Kidney glomerular epithelial cell (primary cell): Measurements from ENCODE around the gene HMGCL.
"Not testable (repeated sequence)": the region's sequence is repeated elsewhere in the genome, so short reads cannot be mapped to it uniquely, and the experiment has no call there.

Source experiments
- DNase-seq: peaks from one replicate; lab custom pipeline; 2025; lab: John Stamatoyannopoulos, UW

The HMGCL gene

DNA sequence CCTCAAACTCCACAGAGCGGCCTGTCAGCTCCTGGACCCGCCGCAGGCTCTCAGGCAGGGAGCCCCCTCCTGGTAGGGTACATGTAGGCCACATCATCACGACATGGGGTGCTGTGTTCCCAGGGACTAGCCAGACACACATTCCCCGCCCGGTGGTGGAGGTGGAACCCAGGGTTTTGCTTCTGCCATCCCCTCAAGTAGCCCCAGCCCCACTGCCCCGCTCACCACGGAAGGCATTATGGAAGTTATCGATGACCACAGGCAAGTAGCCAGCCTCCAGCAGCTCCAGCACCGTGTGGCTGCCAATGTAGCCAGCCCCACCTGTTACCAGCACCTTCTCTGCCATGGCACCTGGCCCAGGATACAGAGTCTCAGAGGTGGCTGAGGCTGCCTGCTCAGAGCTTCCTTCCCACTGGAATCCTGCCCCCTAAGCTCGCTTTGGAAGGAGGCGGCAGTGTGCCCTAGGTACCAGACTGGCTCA is 26.5 kb downstream of the HMGCL start:
- DNase-seq: no peak

- DNase-seq: no peak
Measured at GRCh38 chr1:23797478-23798448, 27.5 kb downstream of the HMGCL start.

GRCh38 chr1:23796466-23797271 is 28.6 kb downstream of the HMGCL start:
- no peak for DNase-seq

- DNase-seq: no peak
Measured at GRCh38 chr1:23795676-23796465, 29.4 kb downstream of the HMGCL start.

DNA sequence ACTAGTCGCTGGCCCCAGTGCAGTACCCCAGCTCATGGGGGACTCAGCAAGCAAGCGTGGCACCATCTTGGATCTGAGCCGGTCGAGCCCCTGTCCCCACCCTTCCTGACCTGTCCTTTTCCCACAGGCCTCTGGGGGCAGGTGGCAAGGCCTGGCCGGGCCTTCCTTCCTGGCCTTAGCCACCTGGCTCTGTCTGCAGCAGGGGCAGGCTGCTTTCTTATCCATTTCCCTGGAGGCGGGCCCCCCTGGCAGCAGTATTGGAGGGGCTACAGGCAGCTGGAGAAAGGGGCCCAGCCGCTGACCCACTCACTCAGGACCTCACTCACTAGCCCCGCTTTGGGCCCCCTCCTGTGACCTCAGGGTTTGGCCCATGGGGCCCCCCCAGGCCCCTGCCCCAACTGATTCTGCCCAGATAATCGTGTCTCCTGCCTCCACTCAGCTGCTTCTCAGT is 30.5 kb downstream of the HMGCL start:
- DNase-seq: not testable (repeated sequence)

DNA sequence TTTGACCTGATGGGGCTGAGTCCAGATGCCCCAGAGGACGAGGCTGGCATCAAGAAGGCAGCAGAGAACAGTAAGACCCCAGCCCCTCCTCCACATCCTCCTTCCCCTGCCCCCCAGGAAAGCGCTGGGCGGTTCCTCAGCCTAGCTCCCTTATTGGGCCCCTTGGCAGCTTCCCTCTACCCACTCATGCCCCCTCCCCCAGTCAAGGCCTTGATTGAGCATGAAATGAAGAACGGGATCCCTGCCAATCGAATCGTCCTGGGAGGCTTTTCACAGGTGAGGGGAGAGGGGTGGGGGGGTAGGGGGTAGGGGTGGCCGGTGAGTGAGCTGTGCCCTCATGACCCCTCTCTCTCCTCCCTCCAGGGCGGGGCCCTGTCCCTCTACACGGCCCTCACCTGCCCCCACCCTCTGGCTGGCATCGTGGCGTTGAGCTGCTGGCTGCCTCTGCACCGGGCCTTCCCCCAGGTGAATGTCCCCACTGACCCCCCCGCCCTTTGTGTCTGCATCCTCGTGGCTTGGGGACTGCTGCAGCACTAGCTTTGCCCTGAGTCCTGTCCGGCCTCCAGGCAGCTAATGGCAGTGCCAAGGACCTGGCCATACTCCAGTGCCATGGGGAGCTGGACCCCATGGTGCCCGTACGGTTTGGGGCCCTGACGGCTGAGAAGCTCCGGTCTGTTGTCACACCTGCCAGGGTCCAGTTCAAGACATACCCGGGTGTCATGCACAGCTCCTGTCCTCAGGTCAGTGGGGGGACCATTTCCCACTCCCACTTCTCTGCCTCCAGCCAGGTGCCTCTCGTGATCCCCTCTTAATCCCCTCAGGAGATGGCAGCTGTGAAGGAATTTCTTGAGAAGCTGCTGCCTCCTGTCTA is 31.1 kb downstream of the HMGCL start:
- no peak for DNase-seq

- DNase-seq: no peak
Measured at GRCh38 chr1:23793018-23793781, 32.0 kb downstream of the HMGCL start.

- no peak for DNase-seq
Measured at GRCh38 chr1:23792151-23792945, 32.9 kb downstream of the HMGCL start.

GRCh38 chr1:23791516-23792047 is 33.6 kb downstream of the HMGCL start:
- peak; percentile 31 for DNase-seq

- DNase-seq: peak; percentile 78
Measured at GRCh38 chr1:23790696-23791515, 34.3 kb downstream of the HMGCL start, which contains the start of gene LYPLA2. Gene LYPLA2, plus strand, starts transcription at chr1:23791145. Its CDS starts 1,538 bp downstream, at chr1:23792683.

DNA sequence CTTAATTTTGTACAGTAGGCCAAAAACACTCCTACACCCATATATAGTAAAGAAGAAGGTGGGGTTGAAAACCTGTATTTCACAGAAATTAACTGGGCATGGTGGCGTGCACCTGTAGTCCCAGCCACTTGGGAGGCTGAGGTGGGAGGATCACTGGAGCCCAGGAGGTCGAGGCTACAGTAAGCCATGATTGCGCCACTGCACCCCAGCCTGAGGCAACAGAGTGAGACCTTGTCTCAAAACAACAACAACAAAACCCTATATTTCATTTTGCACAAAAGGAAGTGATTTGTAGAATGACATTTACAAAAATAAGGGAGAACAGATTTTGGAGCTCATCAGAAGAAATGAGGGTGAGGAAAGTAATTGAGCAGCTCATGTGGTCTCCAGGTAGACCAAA is 36.5 kb downstream of the HMGCL start:
- DNase-seq: no peak

- DNase-seq: no peak
Measured at GRCh38 chr1:23787701-23788100, 37.5 kb downstream of the HMGCL start.

DNA sequence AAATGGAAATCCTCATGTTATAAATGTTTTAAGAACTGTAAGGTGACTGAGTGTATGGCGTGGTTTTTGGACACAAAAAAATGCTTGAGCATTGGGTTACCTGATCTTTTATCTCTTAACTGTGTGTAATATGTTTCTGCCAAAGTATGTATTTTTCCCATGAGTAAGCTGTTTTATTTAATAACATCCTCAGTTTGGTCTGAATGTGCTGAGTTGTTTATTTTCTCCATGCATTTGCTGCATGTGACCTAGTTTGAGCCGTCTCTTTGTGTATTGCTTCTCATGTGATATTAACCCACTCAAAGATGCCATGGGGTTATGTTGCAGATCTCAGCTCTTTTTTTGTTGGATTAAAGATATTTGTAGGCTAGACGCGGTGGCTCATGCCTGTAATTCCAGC is 40.4 kb downstream of the HMGCL start:
- DNase-seq: no peak

DNA sequence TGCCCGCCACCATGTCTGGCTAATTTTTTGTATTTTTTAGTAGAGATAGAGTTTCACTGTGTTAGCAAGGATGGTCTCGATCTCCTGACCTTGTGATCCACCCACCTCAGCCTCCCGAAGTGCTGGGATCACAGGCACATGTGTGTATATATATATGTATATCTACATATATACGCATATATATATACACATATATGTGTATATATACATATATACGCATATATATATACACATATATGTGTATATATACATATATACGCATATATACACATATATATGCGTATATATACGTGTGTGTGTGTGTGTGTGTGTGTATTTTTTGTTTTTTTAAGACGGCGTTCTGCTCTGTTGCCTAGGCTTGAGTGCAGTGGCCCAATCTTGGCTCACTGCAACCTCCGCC is 42.1 kb downstream of the HMGCL start:
- not testable (repeated sequence) for DNase-seq

DNA sequence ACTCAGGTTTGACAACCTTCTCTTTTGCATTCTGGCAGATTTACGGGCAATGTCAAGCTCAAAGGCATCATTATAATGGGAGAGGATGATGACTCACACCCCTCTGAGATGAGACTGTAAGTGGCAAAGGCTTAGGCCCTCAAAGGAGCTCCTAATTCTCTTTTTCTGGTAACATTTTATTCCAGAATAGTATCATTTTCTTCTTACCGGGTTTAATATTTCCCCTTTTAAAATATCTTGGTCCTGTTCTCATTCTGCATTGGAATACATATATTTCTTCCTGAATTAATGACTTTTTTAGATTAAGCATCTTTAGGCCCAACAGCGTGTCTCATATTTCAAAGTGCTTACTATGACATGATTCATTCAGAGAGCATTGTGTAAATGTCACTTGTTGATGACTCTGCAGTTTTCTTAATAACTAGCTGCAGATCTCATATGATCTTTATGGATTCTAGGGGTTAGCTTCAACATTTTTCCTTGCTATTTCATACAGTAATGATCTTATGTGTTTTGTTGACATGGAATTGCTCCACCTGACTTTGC is 45.3 kb downstream of the HMGCL start:
- DNase-seq: no peak

GRCh38 chr1:23777979-23778814 is 47.0 kb downstream of the HMGCL start, which contains the start of gene PITHD1:
Gene PITHD1, plus strand, starts transcription at chr1:23778418. Its CDS starts 98 bp downstream, at chr1:23778516.
- peak; percentile 49 for DNase-seq

GRCh38 chr1:23776217-23776616 is 49.0 kb downstream of the HMGCL start:
- DNase-seq: no peak
